PC-3 (cell line): ENCODE data around the gene SNX8. TPM values are rescaled to one million over a fixed set of nuclear protein-coding genes. Genes with fewer than 3 reads are reported as not detected.

Source experiments
- ATAC-seq: fragments of 200-7000 bp; cut with Tn5 transposase; 2 replicates; pipeline ENCODE4 v1.9.1; 2020; ENCODE audit warnings: mild to moderate bottlenecking, moderate library complexity
- BruUV-seq: library from RNA; stranded (reverse); fragments of 400-500 nt; replicated peaks from 2 replicates; lab custom pipeline; 2021; lab: Mats Ljungman, UMichigan
- CTCF ChIA-PET: fragments of 300-600 bp; sonication (Branson Sonifier 250); formaldehyde crosslinking; loops from one replicate; lab custom pipeline; 2022; ENCODE audit warnings: antibody characterized with exemption; lab: Charles Lee
- POLR2A ChIA-PET: fragments of 300-600 bp; sonication (Branson Sonifier 250); formaldehyde crosslinking; loops from one replicate; lab custom pipeline; 2022; ENCODE audit warnings: antibody characterized with exemption; ENCODE audit not compliant: unreplicated experiment; lab: Charles Lee
- DNase-seq: peaks from one replicate; pipeline ENCODE4 v3.0.0-alpha.2; 2015
- H2AFZ ChIP-seq: fragments of 300-600 bp; sonication (generic); 2 replicates; pipeline ENCODE4 v1.6.0; 2016; ENCODE audit warnings: antibody characterized with exemption, low read length
- H3F3A ChIP-seq: fragments of 300-600 bp; sonication (generic); one replicate; pipeline ENCODE4 v1.6.0; 2017; ENCODE audit warnings: antibody characterized with exemption, low read length, control low read depth, mild to moderate bottlenecking; ENCODE audit not compliant: unreplicated experiment
- H3K27ac ChIP-seq: fragments of 300-600 bp; sonication (generic); 2 replicates; pipeline ENCODE4 v1.5.1; 2016; ENCODE audit warnings: mild to moderate bottlenecking, low read length
- H3K27me3 ChIP-seq: fragments of 300-600 bp; sonication (generic); 2 replicates; pipeline ENCODE4 v1.6.1; 2016; ENCODE audit warnings: low read length, mixed read lengths
- H3K36me3 ChIP-seq: fragments of 300-600 bp; sonication (generic); 2 replicates; pipeline ENCODE4 v1.6.1; 2016; ENCODE audit warnings: low read depth, mixed run types, low read length, mixed read lengths
- H3K4me1 ChIP-seq: fragments of 300-600 bp; sonication (generic); 2 replicates; pipeline ENCODE4 v1.5.1; 2016; ENCODE audit warnings: low read length; ENCODE audit not compliant: insufficient read depth
- H3K4me2 ChIP-seq: fragments of 300-600 bp; sonication (generic); 2 replicates; pipeline ENCODE4 v1.6.0; 2016; ENCODE audit warnings: low read length
- H3K4me3 ChIP-seq: fragments of 300-600 bp; sonication (generic); 2 replicates; pipeline ENCODE4 v1.5.1; 2016; ENCODE audit warnings: mild to moderate bottlenecking, low read length, mixed read lengths
- H3K79me2 ChIP-seq: fragments of 300-600 bp; sonication (generic); 2 replicates; pipeline ENCODE4 v1.6.1; 2017; ENCODE audit warnings: low read length, mixed read lengths
- H3K9ac ChIP-seq: fragments of 300-600 bp; sonication (generic); 2 replicates; pipeline ENCODE4 v1.6.0; 2016; ENCODE audit warnings: mild to moderate bottlenecking, low read length
- H3K9me2 ChIP-seq: fragments of 300-600 bp; sonication (generic); replicated peaks from 2 replicates; pipeline ENCODE4 v1.6.1; 2016; ENCODE audit warnings: mixed run types, low read length, mixed read lengths
- H3K9me3 ChIP-seq: fragments of 300-600 bp; sonication (generic); 2 replicates; pipeline ENCODE4 v1.6.1; 2016; ENCODE audit warnings: low read length, mixed read lengths
- H4K20me1 ChIP-seq: fragments of 300-600 bp; sonication (generic); 2 replicates; pipeline ENCODE4 v1.6.1; 2016; ENCODE audit warnings: low read length, mixed read lengths
- EZH2 ChIP-seq: fragments of 300-600 bp; sonication (generic); IDR thresholded peaks from one replicate; pipeline ENCODE4 v1.6.1; 2017; ENCODE audit warnings: antibody characterized with exemption, mild to moderate bottlenecking, low read length; ENCODE audit not compliant: unreplicated experiment
- EZH2phosphoT487 ChIP-seq: fragments of 300-600 bp; sonication (generic); IDR thresholded peaks from 2 replicates; pipeline ENCODE4 v1.6.1; 2018; ENCODE audit warnings: mild to moderate bottlenecking, antibody characterized with exemption, low read length, borderline replicate concordance
- intact Hi-C: fragments of 100-400 bp; cut with micrococcal nuclease; formaldehyde crosslinking; loops from 2 replicates; pipeline ENCODE4 v1.9.0; 2023
- total RNA-seq: library from RNA; depleted of rRNA; stranded (reverse); fragments of >200 nt; gene quantifications from 2 replicates; pipeline ENCODE4 v1.2.3, GENCODE V29; 2014
- TF ChIP-seq, protein P1 (sequence below): fragments of 300-600 bp; sonication (generic); conservative IDR thresholded peaks from 2 replicates; pipeline ENCODE4 v1.5.1; 2017; ENCODE audit warnings: antibody characterized with exemption, low read depth, mild to moderate bottlenecking, low read length

Gene SNX8
- total RNA-seq, 1 experiment from 2014 or later: 12.3 TPM

DNA sequence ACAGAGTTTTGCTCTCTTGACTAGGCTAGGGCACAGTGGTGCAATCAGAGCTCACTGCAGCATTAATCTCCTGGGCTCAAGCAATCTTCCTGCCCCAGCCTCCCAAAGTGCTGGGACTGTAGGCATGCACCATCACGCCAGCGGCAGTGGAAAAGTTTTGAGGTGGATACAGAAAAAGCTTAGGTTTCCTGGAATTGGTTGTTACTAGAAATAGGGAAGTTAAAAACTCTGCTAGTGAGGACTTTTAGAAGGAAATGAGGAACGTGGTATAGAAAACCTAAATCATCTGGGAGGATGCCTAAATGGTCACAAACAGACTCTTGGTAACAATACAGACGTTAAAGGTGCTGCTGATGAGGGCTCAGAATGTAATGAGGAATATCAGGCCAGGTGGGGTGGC lies 10.9 kb upstream of the SNX8 start:
- Histone ChIP-seq H2AFZ (no peak overlapping the region), H3K27ac (no peak overlapping the region), H3K4me2 (no peak overlapping the region), H3K9ac (no peak overlapping the region), H3K79me2 (no peaks in the 10 kb centered on the region), H3K27me3 (no peaks in the 10 kb centered on the region), H3K36me3 (no peaks in the 10 kb centered on the region), H3K9me3 (no peaks in the 10 kb centered on the region), H3K4me1 (no peaks in the 10 kb centered on the region), H4K20me1 (no peaks in the 10 kb centered on the region), H3K9me2 (no peaks in the 10 kb centered on the region), H3K4me3 (no peak overlapping the region), H3F3A (no peaks in the 10 kb centered on the region)
- TF ChIP-seq EZH2phosphoT487: no peak
- TF ChIP-seq, protein P1, sequence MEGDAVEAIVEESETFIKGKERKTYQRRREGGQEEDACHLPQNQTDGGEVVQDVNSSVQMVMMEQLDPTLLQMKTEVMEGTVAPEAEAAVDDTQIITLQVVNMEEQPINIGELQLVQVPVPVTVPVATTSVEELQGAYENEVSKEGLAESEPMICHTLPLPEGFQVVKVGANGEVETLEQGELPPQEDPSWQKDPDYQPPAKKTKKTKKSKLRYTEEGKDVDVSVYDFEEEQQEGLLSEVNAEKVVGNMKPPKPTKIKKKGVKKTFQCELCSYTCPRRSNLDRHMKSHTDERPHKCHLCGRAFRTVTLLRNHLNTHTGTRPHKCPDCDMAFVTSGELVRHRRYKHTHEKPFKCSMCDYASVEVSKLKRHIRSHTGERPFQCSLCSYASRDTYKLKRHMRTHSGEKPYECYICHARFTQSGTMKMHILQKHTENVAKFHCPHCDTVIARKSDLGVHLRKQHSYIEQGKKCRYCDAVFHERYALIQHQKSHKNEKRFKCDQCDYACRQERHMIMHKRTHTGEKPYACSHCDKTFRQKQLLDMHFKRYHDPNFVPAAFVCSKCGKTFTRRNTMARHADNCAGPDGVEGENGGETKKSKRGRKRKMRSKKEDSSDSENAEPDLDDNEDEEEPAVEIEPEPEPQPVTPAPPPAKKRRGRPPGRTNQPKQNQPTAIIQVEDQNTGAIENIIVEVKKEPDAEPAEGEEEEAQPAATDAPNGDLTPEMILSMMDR: no peak
- no TSS peak for BruUV-seq
- ATAC-seq: no peak
- intact Hi-C loops: no loop called here
- POLR2A ChIA-PET: no interaction called here
- no peak for DNase-seq
- CTCF ChIA-PET: no interaction called here

DNA sequence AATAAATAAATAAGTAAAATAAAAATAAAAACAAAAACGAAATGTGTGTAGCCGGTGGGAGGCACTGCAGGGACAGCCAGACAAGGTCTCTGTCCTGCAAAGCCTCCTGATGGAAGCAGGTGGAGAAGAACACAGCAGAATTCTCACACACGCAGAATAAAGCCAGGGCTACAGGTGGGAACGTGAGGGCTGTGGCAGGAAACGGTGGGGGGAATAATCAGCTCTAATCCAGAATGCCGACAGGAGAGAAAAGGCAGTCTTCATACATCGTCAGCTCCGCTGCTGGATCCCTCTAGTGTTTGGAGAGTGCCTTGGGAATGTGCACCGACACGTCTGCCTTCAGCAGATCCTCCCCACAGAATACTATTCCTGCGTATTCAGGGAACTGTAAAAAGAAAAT lies 6.8 kb upstream of the SNX8 start:
- ATAC-seq (peak; percentile 29), DNase-seq (no peak)
- Histone ChIP-seq H3F3A (no peaks in the 10 kb centered on the region), H2AFZ (no peak overlapping the region), H3K4me2 (no peak overlapping the region), H3K79me2 (no peaks in the 10 kb centered on the region), H3K4me3 (no peak overlapping the region), H3K27ac (no peak overlapping the region), H4K20me1 (no peaks in the 10 kb centered on the region), H3K9ac (no peak overlapping the region), H3K9me2 (no peaks in the 10 kb centered on the region), H3K36me3 (no peaks in the 10 kb centered on the region), H3K27me3 (no peaks in the 10 kb centered on the region), H3K4me1 (no peaks in the 10 kb centered on the region), H3K9me3 (no peaks in the 10 kb centered on the region)
- POLR2A ChIA-PET: no interaction called here
- no TSS peak for BruUV-seq
- intact Hi-C loops: no loop called here
- TF ChIP-seq EZH2 (no peak), EZH2phosphoT487 (no peak)
- TF ChIP-seq, protein P1: no peak
- CTCF ChIA-PET: no interaction called here

DNA sequence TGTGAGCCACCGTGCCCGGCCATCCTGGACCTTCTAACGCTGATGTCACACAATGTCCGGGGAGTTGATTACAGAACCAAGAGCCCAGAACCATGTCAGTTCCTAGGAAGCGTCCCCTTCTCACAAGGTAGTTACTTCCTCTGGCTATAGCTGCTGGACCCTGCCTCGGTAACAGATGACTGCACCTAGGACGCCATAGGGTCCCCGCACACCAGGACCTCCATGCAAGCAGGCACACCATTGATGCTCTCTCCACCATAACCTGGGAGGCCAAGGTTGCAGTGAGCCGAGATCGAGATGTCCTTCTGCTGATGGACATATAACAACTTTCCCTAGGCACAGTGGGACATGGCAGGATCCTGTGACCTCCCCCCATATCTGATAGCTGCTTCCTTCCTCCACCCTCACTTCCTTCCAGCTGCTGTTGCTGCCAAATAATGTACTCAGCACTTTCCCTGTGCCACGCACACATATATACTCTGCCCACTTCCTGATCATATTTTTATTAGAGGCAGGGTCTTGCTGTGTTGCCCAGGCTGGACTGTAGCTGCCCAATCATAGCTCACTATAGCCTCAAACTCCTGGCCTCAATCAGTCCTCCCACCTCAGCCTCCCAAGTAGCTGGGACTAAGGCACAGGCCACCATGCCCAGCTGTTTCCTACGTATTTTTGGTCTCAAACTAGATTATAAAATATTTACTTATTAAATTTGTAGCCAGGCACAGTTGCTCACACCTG lies 3.5 kb upstream of the SNX8 start:
- CTCF ChIA-PET: no interaction called here
- ATAC-seq (no peak), DNase-seq (no peak)
- POLR2A ChIA-PET: no interaction called here
- Histone ChIP-seq H3K4me2 (no peak overlapping the region), H3K27ac (no peak overlapping the region), H3K4me1 (no peaks in the 10 kb centered on the region), H3K36me3 (no peaks in the 10 kb centered on the region), H3F3A (no peaks in the 10 kb centered on the region), H3K9ac (no peak overlapping the region), H3K9me3 (no peaks in the 10 kb centered on the region), H4K20me1 (no peaks in the 10 kb centered on the region), H3K9me2 (no peaks in the 10 kb centered on the region), H2AFZ (no peak overlapping the region), H3K27me3 (no peaks in the 10 kb centered on the region), H3K4me3 (no peak overlapping the region), H3K79me2 (peaks cover 12% of the 10 kb centered on the region)
- no TSS peak for BruUV-seq
- intact Hi-C loops: no loop called here
- TF ChIP-seq EZH2: no peak
- TF ChIP-seq, protein P1: no peak
- no peak for TF ChIP-seq EZH2phosphoT487
